Smooth muscle cell (in vitro differentiated cells): ENCODE measurements around the gene CD300LD. TPM values are rescaled to one million over a fixed set of nuclear protein-coding genes. Genes with fewer than 3 reads are reported as not detected.

Experiments used
- DNase-seq: peaks from one replicate; lab custom pipeline; 2025; ENCODE audit not compliant: unreplicated experiment; lab: John Stamatoyannopoulos, UW
- H2AFZ ChIP-seq: fragments of 200-600 bp; sonication (generic); 2 replicates; pipeline ENCODE4 v1.6.0; 2016; ENCODE audit warnings: antibody characterized with exemption, low read depth, mild to moderate bottlenecking
- H3F3A ChIP-seq: fragments of 200-600 bp; sonication (generic); 2 replicates; pipeline ENCODE4 v1.6.0; 2017; ENCODE audit warnings: antibody characterized with exemption, low read depth
- H3K27ac ChIP-seq: fragments of 200-600 bp; sonication (generic); 2 replicates; pipeline ENCODE4 v1.5.1; 2016; ENCODE audit warnings: low read depth, mild to moderate bottlenecking
- H3K27me3 ChIP-seq: fragments of 200-600 bp; sonication (generic); 2 replicates; pipeline ENCODE4 v1.6.1; 2016; ENCODE audit warnings: low read depth, mild to moderate bottlenecking
- H3K36me3 ChIP-seq: fragments of 200-600 bp; sonication (generic); 2 replicates; pipeline ENCODE4 v1.5.1; 2016; ENCODE audit warnings: low read depth
- H3K4me1 ChIP-seq: fragments of 200-600 bp; sonication (generic); 2 replicates; pipeline ENCODE4 v1.5.1; 2016; ENCODE audit warnings: low read depth
- H3K4me2 ChIP-seq: fragments of 200-600 bp; sonication (generic); 2 replicates; pipeline ENCODE4 v1.6.0; 2016; ENCODE audit warnings: mild to moderate bottlenecking
- H3K4me3 ChIP-seq: fragments of 200-600 bp; sonication (generic); 2 replicates; pipeline ENCODE4 v1.5.1; 2016; ENCODE audit warnings: mild to moderate bottlenecking
- H3K79me2 ChIP-seq: fragments of 200-600 bp; sonication (generic); 2 replicates; pipeline ENCODE4 v1.6.0; 2016; ENCODE audit warnings: low read depth, mild to moderate bottlenecking
- H3K9ac ChIP-seq: fragments of 200-600 bp; sonication (generic); 2 replicates; pipeline ENCODE4 v1.6.0; 2016; ENCODE audit warnings: low read depth
- H3K9me3 ChIP-seq: fragments of 200-600 bp; sonication (generic); replicated peaks from 2 replicates; pipeline ENCODE4 v1.5.1; 2016; ENCODE audit warnings: low read depth
- H4K20me1 ChIP-seq: fragments of 200-600 bp; sonication (generic); 2 replicates; pipeline ENCODE4 v1.6.0; 2016; ENCODE audit warnings: low read depth
- CTCF ChIP-seq: fragments of 200-600 bp; sonication (generic); IDR thresholded peaks from 2 replicates; pipeline ENCODE4 v1.5.1; 2017; ENCODE audit warnings: borderline replicate concordance, mild to moderate bottlenecking, antibody characterized with exemption; ENCODE audit not compliant: insufficient read depth, poor library complexity, severe bottlenecking
- WGBS: methylation state at CpG from one replicate; pipeline ENCODE4 v1.1.7; 2016; ENCODE audit warnings: low lambda C conversion rate; 5-methylcytosine and 5-hydroxymethylcytosine counted together
- polyA plus RNA-seq: library from polyadenylated mRNA; unstranded; fragments of >200 nt; fragmentation: Nextera tagmentation; extraction: Ambion mirVana; gene quantifications from 2 replicates; pipeline ENCODE4 v1.2.1, GENCODE V29; 2016
- total RNA-seq: library from RNA; depleted of rRNA; stranded (reverse); fragments of >200 nt; gene quantifications from 2 replicates; pipeline ENCODE4 v1.2.3, GENCODE V29; 2014

CD300LD gene
- total and polyA plus RNA-seq, 2 experiments from 2014 or later = not detected

GRCh38 chr17:74549343-74549742, 42.7 kb downstream of the CD300LD start:
- H3F3A ChIP-seq = no peaks in the 10 kb centered on the region
- H3K9me3 ChIP-seq = no peaks in the 10 kb centered on the region
- H3K27me3 ChIP-seq = peaks cover 6% of the 10 kb centered on the region
- no peaks in the 10 kb centered on the region for H4K20me1 ChIP-seq
- no peak for TF ChIP-seq CTCF
- no peak overlapping the region for H3K4me3 ChIP-seq
- no peak overlapping the region for H3K27ac ChIP-seq
- no peak for DNase-seq
- no peaks in the 10 kb centered on the region for H3K4me1 ChIP-seq
- no peak overlapping the region for H3K4me2 ChIP-seq
- 88% methylated on average over 7 of the region's 7 CpGs for WGBS
- no peaks in the 10 kb centered on the region for H3K79me2 ChIP-seq
- H2AFZ ChIP-seq = no peak overlapping the region
- no peaks in the 10 kb centered on the region for H3K36me3 ChIP-seq
- no peak overlapping the region for H3K9ac ChIP-seq

GRCh38 chr17:74547736-74548135, 44.3 kb downstream of the CD300LD start:
- DNase-seq = no peak
- H3K79me2 ChIP-seq = no peaks in the 10 kb centered on the region
- WGBS = 93% methylated on average over 3 of the region's 3 CpGs
- no peak overlapping the region for H3K9ac ChIP-seq
- no peak for TF ChIP-seq CTCF
- no peaks in the 10 kb centered on the region for H3K4me1 ChIP-seq
- no peaks in the 10 kb centered on the region for H3K9me3 ChIP-seq
- no peaks in the 10 kb centered on the region for H4K20me1 ChIP-seq
- H3K27ac ChIP-seq = no peak overlapping the region
- no peak overlapping the region for H3K4me3 ChIP-seq
- no peaks in the 10 kb centered on the region for H3K36me3 ChIP-seq
- H3K4me2 ChIP-seq = no peak overlapping the region
- H2AFZ ChIP-seq = no peak overlapping the region
- no peaks in the 10 kb centered on the region for H3F3A ChIP-seq
- H3K27me3 ChIP-seq = no peaks in the 10 kb centered on the region

GRCh38 chr17:74547264-74547663, 44.8 kb downstream of the CD300LD start:
- no peak for TF ChIP-seq CTCF
- Histone ChIP-seq H3F3A (no peaks in the 10 kb centered on the region), H3K27me3 (no peaks in the 10 kb centered on the region), H3K4me1 (no peaks in the 10 kb centered on the region), H3K4me3 (no peak overlapping the region), H3K27ac (no peak overlapping the region), H4K20me1 (no peaks in the 10 kb centered on the region), H3K79me2 (no peaks in the 10 kb centered on the region), H3K4me2 (no peak overlapping the region), H3K36me3 (no peaks in the 10 kb centered on the region), H2AFZ (no peak overlapping the region), H3K9me3 (no peaks in the 10 kb centered on the region), H3K9ac (no peak overlapping the region)
- no peak for DNase-seq
- WGBS = 91% methylated on average over 7 of the region's 7 CpGs

- no peaks in the 10 kb centered on the region for H3K36me3 ChIP-seq
- H3K27me3 ChIP-seq = no peaks in the 10 kb centered on the region
- no peak overlapping the region for H2AFZ ChIP-seq
- DNase-seq = no peak
- H3K4me1 ChIP-seq = no peaks in the 10 kb centered on the region
- no peak overlapping the region for H3K9ac ChIP-seq
- no peak for TF ChIP-seq CTCF
- H3K79me2 ChIP-seq = no peaks in the 10 kb centered on the region
- H3K9me3 ChIP-seq = no peaks in the 10 kb centered on the region
- H3F3A ChIP-seq = no peaks in the 10 kb centered on the region
- no peak overlapping the region for H3K4me3 ChIP-seq
- WGBS = 88% methylated on average over 7 of the region's 7 CpGs
- H4K20me1 ChIP-seq = no peaks in the 10 kb centered on the region
- H3K4me2 ChIP-seq = no peak overlapping the region
- no peak overlapping the region for H3K27ac ChIP-seq
These were observed 45.5 kb downstream of the CD300LD start for GRCh38 chr17:74546586-74546985.
